Peyer's patch (tissue), 4 donors: ENCODE results near the gene PRPF39.

ENCODE experiments used
- CTCF ChIP-seq, 6 experiments: fragments of 450-650 bp in 4 of 6; fragments of 200-600 bp in 2 of 6; sonication (generic) in 1 of 6; IDR thresholded peaks; one replicate each; pipeline ENCODE4 v1.5.1; 2017 to 2019; ENCODE audit warnings: antibody characterized with exemption in 6 of 6, mild to moderate bottlenecking in 3 of 6, moderate library complexity in 1 of 6
- POLR2A ChIP-seq, 2 donors: fragments of 450-650 bp; IDR thresholded peaks; one replicate each; pipeline ENCODE4 v1.5.1; 2017; ENCODE audit warnings: antibody characterized with exemption in 2 of 2, mild to moderate bottlenecking in 2 of 2, moderate library complexity in 2 of 2

GRCh38 chr14:45150386-45150890, 66.5 kb downstream of the PRPF39 start:
- TF ChIP-seq CTCF (IDR thresholded peaks at IDR 0.05) = no peak
- TF ChIP-seq POLR2A (IDR thresholded peaks at IDR 0.05) = no peak
